HCT116 (cell line): ENCODE data around the gene SFRP2. TPM values are rescaled to one million over a fixed set of nuclear protein-coding genes. Genes with fewer than 3 reads are reported as not detected.

Source experiments
- ATAC-seq: fragments of 200-7000 bp; cut with Tn5 transposase; 2 replicates; pipeline ENCODE4 v1.9.1; 2020; ENCODE audit warnings: mild to moderate bottlenecking, moderate library complexity
- BruUV-seq: library from RNA; stranded (reverse); fragments of 400-500 nt; replicated peaks from 2 replicates; lab custom pipeline; 2021; lab: Mats Ljungman, UMichigan
- CTCF ChIA-PET: fragments of 300-600 bp; sonication (Branson Sonifier 250); formaldehyde crosslinking; loops from one replicate; lab custom pipeline; 2021; ENCODE audit warnings: antibody characterized with exemption; lab: Charles Lee
- POLR2A ChIA-PET: fragments of 300-600, 350-600 bp; sonication (Branson Sonifier 250); formaldehyde crosslinking; loops from one replicate; lab custom pipeline; 2021; ENCODE audit warnings: antibody characterized with exemption; lab: Charles Lee
- RAD21 ChIA-PET, 2 experiments: fragments of 300-600 bp; sonication (Branson Sonifier 250); formaldehyde crosslinking; loops; one replicate each; lab custom pipeline; 2023; ENCODE audit warnings: low total read pairs in 2 of 2; ENCODE audit not compliant: uncharacterized antibody in 2 of 2, unreplicated experiment in 2 of 2, low non-redundant PET in 1 of 2; lab: Charles Lee
- DNase-seq: peaks from one replicate; pipeline ENCODE4 v3.0.0-alpha.2; 2010; ENCODE audit warnings: low read depth, low spot score
- H2AFZ ChIP-seq: fragments of 200-600 bp; shearing (Covaris generic), sonication (generic); 2 replicates; pipeline ENCODE4 v1.6.1; 2017; ENCODE audit warnings: low read depth, mixed run types, mixed read lengths, antibody characterized with exemption, low read length; ENCODE audit not compliant: poor library complexity, severe bottlenecking
- H3K27ac ChIP-seq: 2 replicates; pipeline ENCODE4 v1.5.1; 2012; ENCODE audit warnings: low read depth, low read length
- H3K27me3 ChIP-seq: fragments of 200-600 bp; sonication (generic); 2 replicates; pipeline ENCODE4 v1.6.1; 2016; ENCODE audit warnings: mixed run types, low read length, mixed read lengths; ENCODE audit not compliant: insufficient read depth
- H3K36me3 ChIP-seq, 2 experiments: fragments of 200-500 bp in 1 of 2; fragments of 200-600 bp in 1 of 2; sonication (Bioruptor generic) in 1 of 2; sonication (generic) in 1 of 2; 2 replicates each; pipeline versions ENCODE4 v1.5.1 to v1.6.1; 2014 to 2016; ENCODE audit warnings: low read length in 2 of 2, inconsistent platforms in 1 of 2, mixed read lengths in 1 of 2, mixed run types in 1 of 2; ENCODE audit not compliant: insufficient read depth in 2 of 2, control insufficient read depth in 1 of 2
- H3K4me1 ChIP-seq, 2 experiments: fragments of 200-600 bp in 1 of 2; sonication (generic) in 1 of 2; 2 replicates each; pipeline versions ENCODE4 v1.5.1 to v1.6.1; 2012 to 2017; ENCODE audit warnings: low read length in 2 of 2, inconsistent platforms in 1 of 2, mild to moderate bottlenecking in 1 of 2, mixed read lengths in 1 of 2, mixed run types in 1 of 2, moderate library complexity in 1 of 2; ENCODE audit not compliant: insufficient read depth in 2 of 2, control insufficient read depth in 1 of 2
- H3K4me2 ChIP-seq: fragments of 200-600 bp; sonication (generic); 2 replicates; pipeline ENCODE4 v1.6.1; 2017; ENCODE audit warnings: mixed run types, low read length, mixed read lengths
- H3K4me3 ChIP-seq, 2 experiments: fragments of 200-600 bp in 1 of 2; sonication (generic) in 1 of 2; replicated peaks in 1 of 2; 2 replicates each; pipeline ENCODE4 v1.5.1; 2011 to 2016; ENCODE audit warnings: low read length in 2 of 2, control low read depth in 1 of 2, low read depth in 1 of 2, mild to moderate bottlenecking in 1 of 2, mixed read lengths in 1 of 2, mixed run types in 1 of 2
- H3K79me2 ChIP-seq: fragments of 200-600 bp; sonication (generic); 2 replicates; pipeline ENCODE4 v1.6.1; 2017; ENCODE audit warnings: mild to moderate bottlenecking, mixed run types, low read length, moderate library complexity, mixed read lengths; ENCODE audit not compliant: insufficient read depth
- H3K9ac ChIP-seq: fragments of 200-600 bp; sonication (generic); 2 replicates; pipeline ENCODE4 v1.6.1; 2016; ENCODE audit warnings: low read length, mixed read lengths
- H3K9me2 ChIP-seq: fragments of 200-600 bp; sonication (generic), shearing (Covaris generic); 2 replicates; pipeline ENCODE4 v1.6.1; 2017; ENCODE audit warnings: mixed run types, mild to moderate bottlenecking, moderate library complexity; ENCODE audit not compliant: insufficient read depth
- H3K9me3 ChIP-seq, 2 experiments: fragments of 200-500 bp in 1 of 2; fragments of 200-600 bp in 1 of 2; sonication (Bioruptor generic) in 1 of 2; sonication (generic) in 1 of 2; 2 replicates each; pipeline ENCODE4 v1.6.1; 2014 to 2017; ENCODE audit warnings: low read length in 2 of 2, mixed read lengths in 2 of 2, inconsistent platforms in 1 of 2, low read depth in 1 of 2, mild to moderate bottlenecking in 1 of 2, mixed run types in 1 of 2, moderate library complexity in 1 of 2; ENCODE audit not compliant: control insufficient read depth in 1 of 2, insufficient read depth in 1 of 2
- H4K20me1 ChIP-seq: fragments of 200-600 bp; sonication (generic), shearing (Covaris generic); 2 replicates; pipeline ENCODE4 v1.6.1; 2017; ENCODE audit warnings: mixed run types, mild to moderate bottlenecking, moderate library complexity; ENCODE audit not compliant: insufficient read depth
- CBX3 ChIP-seq: IDR thresholded peaks from 2 replicates; pipeline ENCODE4 v1.6.1; 2012; ENCODE audit warnings: low read depth
- CEBPB ChIP-seq: IDR thresholded peaks from 2 replicates; pipeline ENCODE4 v1.6.1; 2012; ENCODE audit warnings: low read depth
- EGR1 ChIP-seq: IDR thresholded peaks from 2 replicates; pipeline ENCODE4 v1.6.1; 2012; ENCODE audit warnings: low read depth
- ELF1 ChIP-seq: IDR thresholded peaks from 2 replicates; pipeline ENCODE4 v1.6.1; 2012; ENCODE audit warnings: low read depth, borderline replicate concordance
- EZH2 ChIP-seq: fragments of 200-600 bp; sonication (generic); IDR thresholded peaks from 2 replicates; pipeline ENCODE4 v1.6.1; 2017; ENCODE audit warnings: antibody characterized with exemption, mixed run types
- EZH2phosphoT487 ChIP-seq: fragments of 200-600 bp; IDR thresholded peaks from 2 replicates; pipeline ENCODE4 v1.6.1; 2018; ENCODE audit warnings: antibody characterized with exemption, borderline replicate concordance
- FOSL1 ChIP-seq: IDR thresholded peaks from 2 replicates; pipeline ENCODE4 v1.6.1; 2012; ENCODE audit warnings: low read depth
- JUND ChIP-seq: IDR thresholded peaks from 2 replicates; pipeline ENCODE4 v1.6.1; 2012
- POLR2A ChIP-seq: IDR thresholded peaks from 2 replicates; pipeline ENCODE4 v1.7.0; 2011; ENCODE audit warnings: borderline replicate concordance; ENCODE audit not compliant: insufficient read depth, insufficient read length; ENCODE audit errors: extremely low read depth
- RAD21 ChIP-seq: IDR thresholded peaks from 2 replicates; pipeline ENCODE4 v1.6.1; 2012; ENCODE audit warnings: low read depth, mild to moderate bottlenecking
- SIN3A ChIP-seq: IDR thresholded peaks from 2 replicates; pipeline ENCODE4 v1.6.1; 2012; ENCODE audit warnings: low read depth
- SRF ChIP-seq: IDR thresholded peaks from 2 replicates; pipeline ENCODE4 v1.6.1; 2012; ENCODE audit warnings: low read depth
- TCF7L2 ChIP-seq: IDR thresholded peaks from 2 replicates; pipeline ENCODE4 v1.7.0; 2011; ENCODE audit warnings: borderline replicate concordance, inconsistent platforms; ENCODE audit not compliant: insufficient read depth, insufficient read length; ENCODE audit errors: extremely low read depth
- YY1 ChIP-seq: IDR thresholded peaks from 2 replicates; pipeline ENCODE4 v1.6.1; 2011; ENCODE audit warnings: low read length, low read depth, moderate library complexity, mild to moderate bottlenecking; ENCODE audit not compliant: insufficient replicate concordance; ENCODE audit errors: extremely low read depth
- ZFX ChIP-seq: fragments of 450-650 bp; IDR thresholded peaks from 2 replicates; pipeline ENCODE4 v1.6.1; 2017
- ZNF274 ChIP-seq: fragments of 200-500 bp; sonication (Bioruptor generic); IDR thresholded peaks from 2 replicates; pipeline ENCODE4 v1.6.1; 2014; ENCODE audit warnings: mild to moderate bottlenecking, low read depth, low read length, inconsistent platforms
- intact Hi-C: fragments of 100-400 bp; cut with micrococcal nuclease; formaldehyde crosslinking; loops from 2 replicates; pipeline ENCODE4 v1.10.0; 2022
- total RNA-seq: library from RNA; stranded (reverse); gene quantifications from one replicate; pipeline ENCODE4 v1.2.1, GENCODE V29; 2021; ENCODE audit not compliant: unreplicated experiment
- TF ChIP-seq, protein P1 (sequence below): IDR thresholded peaks from 2 replicates; pipeline ENCODE4 v1.6.1; 2012
- TF ChIP-seq, protein P2 (sequence below): IDR thresholded peaks from 2 replicates; pipeline ENCODE4 v1.6.1; 2012
- TF ChIP-seq, protein P3 (sequence below): IDR thresholded peaks from 2 replicates; pipeline ENCODE4 v1.6.1; 2011; ENCODE audit warnings: mild to moderate bottlenecking, low read length, moderate library complexity; ENCODE audit not compliant: insufficient replicate concordance; ENCODE audit errors: extremely low read depth

Gene SFRP2
- total RNA-seq, 1 experiment from 2014 or later, result 0.22 TPM

DNA sequence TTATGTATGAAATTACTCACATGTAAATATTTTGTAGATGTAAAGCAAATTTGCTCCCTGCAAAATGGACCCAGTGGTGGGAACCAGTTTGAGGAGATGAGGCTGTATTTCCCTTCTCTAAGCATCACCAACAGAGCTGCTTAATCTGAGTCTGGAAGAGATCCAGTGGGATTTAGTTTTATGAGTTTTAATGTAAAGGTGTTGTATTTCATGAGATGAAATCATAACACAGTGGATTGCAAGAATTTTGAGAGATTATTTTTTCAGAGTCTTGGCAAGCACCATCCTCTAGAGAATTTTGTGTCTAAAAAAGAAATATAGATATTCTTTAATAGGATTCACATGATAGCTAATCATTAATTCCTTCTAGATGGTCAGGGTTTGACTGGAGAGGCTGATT lies 35.6 kb upstream of the SFRP2 start:
- no peaks in the 10 kb centered on the region for H3K4me1 ChIP-seq
- no peak overlapping the region for H2AFZ ChIP-seq
- no peaks in the 10 kb centered on the region for H3K9me3 ChIP-seq
- no TSS peak for BruUV-seq
- no peaks in the 10 kb centered on the region for H3K79me2 ChIP-seq
- TF ChIP-seq EZH2phosphoT487 (no peak), POLR2A (no peak), CEBPB (no peak), RAD21 (no peak), YY1 (no peak), FOSL1 (no peak), EZH2 (no peak), SIN3A (no peak), ZNF274 (no peak), TCF7L2 (no peak), ELF1 (no peak), JUND (no peak), ZFX (no peak), SRF (no peak), CBX3 (no peak), EGR1 (no peak)
- TF ChIP-seq, protein P1, sequence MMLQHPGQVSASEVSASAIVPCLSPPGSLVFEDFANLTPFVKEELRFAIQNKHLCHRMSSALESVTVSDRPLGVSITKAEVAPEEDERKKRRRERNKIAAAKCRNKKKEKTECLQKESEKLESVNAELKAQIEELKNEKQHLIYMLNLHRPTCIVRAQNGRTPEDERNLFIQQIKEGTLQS, result no peak
- TF ChIP-seq, protein P2, sequence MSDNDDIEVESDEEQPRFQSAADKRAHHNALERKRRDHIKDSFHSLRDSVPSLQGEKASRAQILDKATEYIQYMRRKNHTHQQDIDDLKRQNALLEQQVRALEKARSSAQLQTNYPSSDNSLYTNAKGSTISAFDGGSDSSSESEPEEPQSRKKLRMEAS, result no peak
- TF ChIP-seq, protein P3, sequence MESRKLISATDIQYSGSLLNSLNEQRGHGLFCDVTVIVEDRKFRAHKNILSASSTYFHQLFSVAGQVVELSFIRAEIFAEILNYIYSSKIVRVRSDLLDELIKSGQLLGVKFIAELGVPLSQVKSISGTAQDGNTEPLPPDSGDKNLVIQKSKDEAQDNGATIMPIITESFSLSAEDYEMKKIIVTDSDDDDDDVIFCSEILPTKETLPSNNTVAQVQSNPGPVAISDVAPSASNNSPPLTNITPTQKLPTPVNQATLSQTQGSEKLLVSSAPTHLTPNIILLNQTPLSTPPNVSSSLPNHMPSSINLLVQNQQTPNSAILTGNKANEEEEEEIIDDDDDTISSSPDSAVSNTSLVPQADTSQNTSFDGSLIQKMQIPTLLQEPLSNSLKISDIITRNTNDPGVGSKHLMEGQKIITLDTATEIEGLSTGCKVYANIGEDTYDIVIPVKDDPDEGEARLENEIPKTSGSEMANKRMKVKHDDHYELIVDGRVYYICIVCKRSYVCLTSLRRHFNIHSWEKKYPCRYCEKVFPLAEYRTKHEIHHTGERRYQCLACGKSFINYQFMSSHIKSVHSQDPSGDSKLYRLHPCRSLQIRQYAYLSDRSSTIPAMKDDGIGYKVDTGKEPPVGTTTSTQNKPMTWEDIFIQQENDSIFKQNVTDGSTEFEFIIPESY, result no peak
- DNase-seq (no peak), ATAC-seq (no peak)
- intact Hi-C loops, result no loop called here
- no peak overlapping the region for H3K4me2 ChIP-seq
- H3K9ac ChIP-seq, result no peak overlapping the region
- no peak overlapping the region for H3K27ac ChIP-seq
- no peaks in the 10 kb centered on the region for H3K36me3 ChIP-seq
- ChIA-PET RAD21 (no interaction called here), POLR2A (no interaction called here), CTCF (no interaction called here)
- H4K20me1 ChIP-seq, result no peaks in the 10 kb centered on the region
- H3K9me2 ChIP-seq, result no peaks in the 10 kb centered on the region
- H3K27me3 ChIP-seq, result no peaks in the 10 kb centered on the region
- H3K4me3 ChIP-seq, result no peak overlapping the region
